Naive B cell (primary cell): Measurements from ENCODE around the gene TMEM94. TPM values are rescaled to one million over a fixed set of nuclear protein-coding genes. Genes with fewer than 3 reads are reported as not detected.
A peak's percentile ranks its signal among the peaks of the same experiment; 100 is the strongest.

Source experiments
- ATAC-seq, 2 donors: fragments of 150-1000 bp; cut with Tn5 transposase; 2 replicates each; pipeline ENCODE4 v1.10.0; 2021; ENCODE audit warnings: low read depth in 2 of 2, mild to moderate bottlenecking in 2 of 2, moderate library complexity in 2 of 2
- DNase-seq: peaks from one replicate; pipeline ENCODE4 v3.0.0; 2022
- H3K27ac Mint-ChIP-seq, 6 donors: one replicate each; pipeline ENCODE4 v1.8.0; 2020 to 2022; ENCODE audit warnings: mild to moderate bottlenecking in 6 of 6, mixed read lengths in 6 of 6, moderate library complexity in 5 of 6, inconsistent platforms in 2 of 6
- H3K27me3 Mint-ChIP-seq, 3 donors: one replicate each; pipeline ENCODE4 v1.8.0; 2021 to 2022; ENCODE audit warnings: mixed read lengths in 3 of 3, mild to moderate bottlenecking in 1 of 3
- H3K36me3 Mint-ChIP-seq, 2 donors: one replicate each; pipeline ENCODE4 v1.8.0; 2020 to 2022; ENCODE audit warnings: mixed read lengths in 2 of 2, inconsistent platforms in 1 of 2, mild to moderate bottlenecking in 1 of 2
- H3K4me1 Mint-ChIP-seq, 3 donors: one replicate each; pipeline ENCODE4 v1.8.0; 2020 to 2022; ENCODE audit warnings: mixed read lengths in 3 of 3, inconsistent platforms in 1 of 3, mild to moderate bottlenecking in 1 of 3, moderate library complexity in 1 of 3
- H3K4me3 Mint-ChIP-seq, 8 donors: one replicate each; pipeline ENCODE4 v1.8.0; 2020 to 2022; ENCODE audit warnings: mild to moderate bottlenecking in 8 of 8, mixed read lengths in 8 of 8, moderate library complexity in 8 of 8, inconsistent platforms in 2 of 8
- H3K9me3 Mint-ChIP-seq, 7 donors: one replicate each; pipeline ENCODE4 v1.8.0; 2020 to 2022; ENCODE audit warnings: mixed read lengths in 7 of 7, mild to moderate bottlenecking in 5 of 7, inconsistent platforms in 2 of 7, moderate library complexity in 1 of 7
- polyA plus RNA-seq, 6 donors: library from polyadenylated mRNA; unstranded; fragments of 300-500 nt; fragmentation: Illumina TruSeq; gene quantifications; one replicate each; pipeline ENCODE4 v1.2.3, GENCODE V29; 2021; ENCODE audit warnings: low read depth in 6 of 6

The TMEM94 gene
- 10 to 100 TPM in 2 of 6 donors, 1 to 10 TPM in 4; 6.3 to 25.9 (median 9.0) TPM for polyA plus RNA-seq

- ATAC-seq = peak; percentile 98 to 99
- H3K4me1 Mint-ChIP-seq = peaks cover 31 to 42% (median 40%) of the 10 kb centered on the region in 3 donors
- peak within 1 kb of the TSS; percentile 80 to 98 (median 96) for H3K27ac Mint-ChIP-seq
Measured at GRCh38 chr17:75456417-75457046, at the start of gene TMEM94. TMEM94 (plus strand) TSS chr17:75456635; CDS start chr17:75471906, 15,271 bp downstream.

GRCh38 chr17:75407655-75408352 is 48.6 kb upstream of the TMEM94 start:
- H3K4me3 Mint-ChIP-seq = peak overlapping the region in 3 of 8 donors; percentile 15 to 48 (median 36)

More at GRCh38 chr17:75456417-75457046, at the start of gene TMEM94:
- peak; percentile 90 for DNase-seq
- Mint-ChIP-seq H3K4me3 (peak within 1 kb of the TSS; percentile 92 to 97 (median 95)), H3K36me3 (no peaks in the 10 kb centered on the region), H3K9me3 (no peaks in the 10 kb centered on the region), H3K27me3 (no peaks in the 10 kb centered on the region)

GRCh38 chr17:75410141-75410540 is 46.3 kb upstream of the TMEM94 start:
- no peak for ATAC-seq
- Mint-ChIP-seq H3K36me3 (no peaks in the 10 kb centered on the region), H3K4me3 (peak overlapping the region in 1 of 8 donors; percentile 70), H3K27me3 (no peaks in the 10 kb centered on the region), H3K27ac (no peak overlapping the region), H3K9me3 (no peaks in the 10 kb centered on the region), H3K4me1 (peaks cover 27 to 38% (median 36%) of the 10 kb centered on the region in 3 donors)
- no peak for DNase-seq

More at GRCh38 chr17:75407655-75408352, 48.6 kb upstream of the TMEM94 start:
- Mint-ChIP-seq H3K9me3 (no peaks in the 10 kb centered on the region), H3K4me1 (peaks cover 27 to 46% (median 45%) of the 10 kb centered on the region in 3 donors), H3K27me3 (no peaks in the 10 kb centered on the region), H3K27ac (peak overlapping the region in 1 of 6 donors; percentile 24), H3K36me3 (no peaks in the 10 kb centered on the region)
- ATAC-seq (no peak), DNase-seq (no peak)

- Mint-ChIP-seq H3K4me1 (peaks cover 19 to 31% (median 28%) of the 10 kb centered on the region in 3 donors), H3K27me3 (no peaks in the 10 kb centered on the region), H3K36me3 (no peaks in the 10 kb centered on the region), H3K27ac (peak overlapping the region in 2 of 6 donors; percentile 16 to 60), H3K9me3 (no peaks in the 10 kb centered on the region), H3K4me3 (peak overlapping the region in 1 of 8 donors; percentile 49)
- DNase-seq (no peak), ATAC-seq (no peak)
Measured at GRCh38 chr17:75411328-75412067, 44.9 kb upstream of the TMEM94 start.

GRCh38 chr17:75412455-75413317 is 43.7 kb upstream of the TMEM94 start:
- Mint-ChIP-seq H3K36me3 (no peaks in the 10 kb centered on the region), H3K4me1 (peaks cover 14 to 28% (median 23%) of the 10 kb centered on the region in 3 donors), H3K9me3 (no peaks in the 10 kb centered on the region), H3K27me3 (no peaks in the 10 kb centered on the region), H3K4me3 (peak overlapping the region in 6 of 8 donors; percentile 32 to 66 (median 48)), H3K27ac (peak overlapping the region in 5 of 6 donors; percentile 53 to 97 (median 77))
- ATAC-seq (peak; percentile 78 to 95), DNase-seq (peak; percentile 79)

- peak overlapping the region in 2 of 6 donors; percentile 64 to 78 for H3K27ac Mint-ChIP-seq
- peaks cover 11 to 34% (median 23%) of the 10 kb centered on the region in 3 donors for H3K4me1 Mint-ChIP-seq
- H3K9me3 Mint-ChIP-seq = no peaks in the 10 kb centered on the region
- no peak for DNase-seq
- no peak for ATAC-seq
- H3K4me3 Mint-ChIP-seq = no peak overlapping the region
- no peaks in the 10 kb centered on the region for H3K36me3 Mint-ChIP-seq
- H3K27me3 Mint-ChIP-seq = peaks cover 0 to 5% (median 0%) of the 10 kb centered on the region in 3 donors
Measured at GRCh38 chr17:75414488-75414887, 41.9 kb upstream of the TMEM94 start.

GRCh38 chr17:75416006-75416405 is 40.4 kb upstream of the TMEM94 start:
- DNase-seq (no peak), ATAC-seq (no peak)
- Mint-ChIP-seq H3K27ac (no peak overlapping the region), H3K36me3 (no peaks in the 10 kb centered on the region), H3K9me3 (no peaks in the 10 kb centered on the region), H3K27me3 (peaks cover 0 to 5% (median 0%) of the 10 kb centered on the region in 3 donors), H3K4me3 (no peak overlapping the region), H3K4me1 (peaks cover 11 to 28% (median 23%) of the 10 kb centered on the region in 3 donors)

GRCh38 chr17:75417054-75417580 is 39.3 kb upstream of the TMEM94 start:
- Mint-ChIP-seq H3K4me1 (peaks cover 8 to 22% (median 13%) of the 10 kb centered on the region in 3 donors), H3K36me3 (no peaks in the 10 kb centered on the region), H3K27ac (no peak overlapping the region), H3K4me3 (no peak overlapping the region), H3K9me3 (no peaks in the 10 kb centered on the region), H3K27me3 (peaks cover 0 to 5% (median 0%) of the 10 kb centered on the region in 3 donors)
- no peak for ATAC-seq
- DNase-seq = no peak

- H3K27me3 Mint-ChIP-seq = peaks cover 0 to 5% (median 0%) of the 10 kb centered on the region in 3 donors
- ATAC-seq (no peak), DNase-seq (no peak)
- no peaks in the 10 kb centered on the region for H3K36me3 Mint-ChIP-seq
- peak overlapping the region in 1 of 6 donors; percentile 65 for H3K27ac Mint-ChIP-seq
- H3K9me3 Mint-ChIP-seq = no peaks in the 10 kb centered on the region
- H3K4me1 Mint-ChIP-seq = peaks cover 0 to 12% (median 8%) of the 10 kb centered on the region in 3 donors
- no peak overlapping the region for H3K4me3 Mint-ChIP-seq
Measured at GRCh38 chr17:75418531-75418930, 37.9 kb upstream of the TMEM94 start.

- ATAC-seq (no peak), DNase-seq (no peak)
- Mint-ChIP-seq H3K36me3 (no peaks in the 10 kb centered on the region), H3K27ac (no peak overlapping the region), H3K4me3 (no peak overlapping the region), H3K4me1 (peaks cover 0 to 12% (median 4%) of the 10 kb centered on the region in 3 donors), H3K27me3 (peaks cover 5 to 8% (median 8%) of the 10 kb centered on the region in 3 donors), H3K9me3 (no peaks in the 10 kb centered on the region)
Measured at GRCh38 chr17:75428543-75429469, 27.6 kb upstream of the TMEM94 start.

GRCh38 chr17:75430159-75430974 is 26.1 kb upstream of the TMEM94 start:
- ATAC-seq (no peak), DNase-seq (no peak)
- H3K27me3 Mint-ChIP-seq = peaks cover 9 to 14% (median 13%) of the 10 kb centered on the region in 3 donors
- no peaks in the 10 kb centered on the region for H3K9me3 Mint-ChIP-seq
- H3K4me3 Mint-ChIP-seq = no peak overlapping the region
- H3K27ac Mint-ChIP-seq = no peak overlapping the region
- peaks cover 0 to 12% (median 4%) of the 10 kb centered on the region in 3 donors for H3K4me1 Mint-ChIP-seq
- H3K36me3 Mint-ChIP-seq = no peaks in the 10 kb centered on the region
